Mesothelial cell of epicardium (in vitro differentiated cells): Measurements from ENCODE around the gene SPINT3. TPM values are rescaled to one million over a fixed set of nuclear protein-coding genes. Genes with fewer than 3 reads are reported as not detected.

ENCODE experiments used
- DNase-seq, 2 experiments: peaks; one replicate each; pipeline ENCODE4 v3.0.0; 2021; ENCODE audit warnings: low spot score in 2 of 2; ENCODE audit not compliant: unreplicated experiment in 2 of 2
- H3K27ac Mint-ChIP-seq: 2 replicates; pipeline ENCODE4 v1.8.0; 2021; ENCODE audit warnings: mixed read lengths
- H3K27me3 Mint-ChIP-seq: 2 replicates; pipeline ENCODE4 v1.8.0; 2021; ENCODE audit warnings: low read depth, mixed read lengths
- H3K36me3 Mint-ChIP-seq: 2 replicates; pipeline ENCODE4 v1.8.0; 2021; ENCODE audit warnings: mixed read lengths
- H3K4me1 Mint-ChIP-seq: 2 replicates; pipeline ENCODE4 v1.8.0; 2021; ENCODE audit warnings: mixed read lengths
- H3K4me3 Mint-ChIP-seq: 2 replicates; pipeline ENCODE4 v1.8.0; 2021; ENCODE audit warnings: mild to moderate bottlenecking, moderate library complexity, mixed read lengths
- H3K9me3 Mint-ChIP-seq: 2 replicates; pipeline ENCODE4 v1.8.0; 2021; ENCODE audit warnings: mixed read lengths
- total RNA-seq: library from RNA; stranded (reverse); gene quantifications from 3 replicates; pipeline ENCODE4 v1.2.1, GENCODE V29; 2021
- TF ChIP-seq, protein P1 (sequence below): fragments of 200-600 bp; sonication (generic); IDR thresholded peaks from one replicate; pipeline ENCODE4 v1.5.0; 2021; ENCODE audit warnings: antibody characterized with exemption; ENCODE audit not compliant: unreplicated experiment

Gene SPINT3
- total RNA-seq, 1 donor from 2014 or later: not detected

DNA sequence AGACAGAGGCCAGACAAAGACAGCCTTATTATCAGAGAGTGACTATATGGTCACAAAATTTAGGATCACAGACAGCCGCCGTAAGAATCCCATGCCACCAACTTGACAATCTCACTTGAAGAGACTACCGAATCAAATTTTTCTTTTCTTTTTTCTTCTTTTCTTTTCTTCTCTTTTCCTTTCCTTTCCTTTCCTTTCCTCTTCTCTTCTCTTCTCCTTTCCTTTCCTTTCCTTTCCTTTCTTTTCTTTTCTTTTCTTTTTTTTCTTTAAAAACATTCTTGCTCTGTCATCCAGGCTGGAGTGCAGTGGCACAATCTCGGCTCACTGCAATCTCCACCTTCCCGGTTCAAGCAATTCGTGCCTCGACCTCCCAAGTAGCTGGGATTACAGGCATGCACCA, 33.0 kb upstream of the SPINT3 start:
- H3K4me1 Mint-ChIP-seq: no peaks in the 10 kb centered on the region
- H3K36me3 Mint-ChIP-seq: no peaks in the 10 kb centered on the region
- DNase-seq: no peak
- TF ChIP-seq, protein P1, sequence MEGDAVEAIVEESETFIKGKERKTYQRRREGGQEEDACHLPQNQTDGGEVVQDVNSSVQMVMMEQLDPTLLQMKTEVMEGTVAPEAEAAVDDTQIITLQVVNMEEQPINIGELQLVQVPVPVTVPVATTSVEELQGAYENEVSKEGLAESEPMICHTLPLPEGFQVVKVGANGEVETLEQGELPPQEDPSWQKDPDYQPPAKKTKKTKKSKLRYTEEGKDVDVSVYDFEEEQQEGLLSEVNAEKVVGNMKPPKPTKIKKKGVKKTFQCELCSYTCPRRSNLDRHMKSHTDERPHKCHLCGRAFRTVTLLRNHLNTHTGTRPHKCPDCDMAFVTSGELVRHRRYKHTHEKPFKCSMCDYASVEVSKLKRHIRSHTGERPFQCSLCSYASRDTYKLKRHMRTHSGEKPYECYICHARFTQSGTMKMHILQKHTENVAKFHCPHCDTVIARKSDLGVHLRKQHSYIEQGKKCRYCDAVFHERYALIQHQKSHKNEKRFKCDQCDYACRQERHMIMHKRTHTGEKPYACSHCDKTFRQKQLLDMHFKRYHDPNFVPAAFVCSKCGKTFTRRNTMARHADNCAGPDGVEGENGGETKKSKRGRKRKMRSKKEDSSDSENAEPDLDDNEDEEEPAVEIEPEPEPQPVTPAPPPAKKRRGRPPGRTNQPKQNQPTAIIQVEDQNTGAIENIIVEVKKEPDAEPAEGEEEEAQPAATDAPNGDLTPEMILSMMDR: no peak
- H3K27me3 Mint-ChIP-seq: peaks cover 40% of the 10 kb centered on the region
- no peak overlapping the region for H3K4me3 Mint-ChIP-seq
- H3K9me3 Mint-ChIP-seq: no peaks in the 10 kb centered on the region
- H3K27ac Mint-ChIP-seq: no peak overlapping the region

DNA sequence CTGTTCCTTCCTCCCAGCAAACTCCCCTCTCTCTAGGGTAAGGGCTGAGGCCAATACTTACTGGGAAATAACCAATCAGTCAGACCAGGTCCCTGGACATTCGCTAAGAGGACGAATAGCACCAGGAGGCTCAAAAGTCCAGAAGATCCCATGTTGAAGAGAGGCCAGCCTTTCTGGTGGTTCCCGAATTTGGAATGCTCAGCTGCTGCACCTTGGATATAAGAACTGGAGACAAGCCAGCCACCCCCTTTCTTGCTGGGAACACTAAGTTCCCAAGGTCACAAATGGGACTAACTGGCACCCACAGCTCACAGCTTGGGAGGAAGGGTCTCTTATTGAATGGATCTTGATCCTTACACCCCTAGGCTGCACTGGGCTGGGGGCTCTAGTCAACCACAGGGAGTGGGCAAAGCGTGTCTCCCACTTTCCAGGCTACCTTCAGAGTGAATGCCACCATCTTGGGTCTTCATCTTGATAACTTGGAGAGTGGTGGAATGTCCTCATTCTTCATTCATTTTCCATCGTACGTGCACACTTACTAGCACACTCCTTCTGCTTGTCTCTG, 31.9 kb upstream of the SPINT3 start, which contains the start of gene EPPIN:
EPPIN (minus strand) TSS at position 196 of the 565 bp plus-strand sequence; CDS start at position 152, 44 bp downstream.
- Mint-ChIP-seq H3K27me3 (peaks cover 48% of the 10 kb centered on the region), H3K9me3 (no peaks in the 10 kb centered on the region), H3K4me3 (no peak within 1 kb of the TSS), H3K36me3 (no peaks in the 10 kb centered on the region), H3K4me1 (no peaks in the 10 kb centered on the region), H3K27ac (no peak within 1 kb of the TSS)
- TF ChIP-seq, protein P1: no peak
- no peak for DNase-seq

DNA sequence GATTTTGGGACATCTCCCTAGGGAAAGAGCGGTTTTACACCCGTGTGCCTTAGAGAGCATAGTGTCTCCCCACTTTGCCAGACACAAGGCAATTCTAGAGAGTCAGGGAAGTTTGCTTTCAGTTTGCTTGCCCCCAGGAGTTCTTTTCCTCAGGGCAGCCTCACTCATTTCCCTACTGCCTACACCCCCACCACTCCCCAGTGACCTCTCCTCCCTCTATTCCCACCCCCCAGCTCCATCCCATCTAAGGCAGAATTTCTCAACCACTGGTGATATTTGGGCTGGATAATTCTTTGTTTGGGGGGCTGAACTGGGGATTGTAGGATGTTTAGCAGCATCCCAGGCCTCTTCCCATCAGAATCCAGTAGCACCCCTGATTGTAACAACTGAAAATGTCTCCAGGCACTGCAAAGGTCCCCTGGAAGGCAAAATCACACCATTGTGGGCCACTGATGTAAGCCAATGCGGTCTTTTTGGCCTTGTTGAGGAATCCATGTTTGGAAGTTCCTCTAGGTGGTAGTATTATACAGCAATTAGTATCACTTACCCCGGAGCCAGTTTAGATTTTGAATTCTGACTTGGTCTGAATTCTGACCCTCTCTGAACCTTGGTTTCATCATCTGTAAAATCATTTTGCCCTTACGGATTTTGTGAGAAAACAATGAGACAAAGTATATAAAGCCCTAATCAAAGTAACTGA, 30.5 kb upstream of the SPINT3 start:
- H3K27ac Mint-ChIP-seq: no peak overlapping the region
- H3K9me3 Mint-ChIP-seq: no peaks in the 10 kb centered on the region
- TF ChIP-seq, protein P1: no peak
- peaks cover 55% of the 10 kb centered on the region for H3K27me3 Mint-ChIP-seq
- DNase-seq: no peak
- no peaks in the 10 kb centered on the region for H3K4me1 Mint-ChIP-seq
- no peaks in the 10 kb centered on the region for H3K36me3 Mint-ChIP-seq
- no peak overlapping the region for H3K4me3 Mint-ChIP-seq

DNA sequence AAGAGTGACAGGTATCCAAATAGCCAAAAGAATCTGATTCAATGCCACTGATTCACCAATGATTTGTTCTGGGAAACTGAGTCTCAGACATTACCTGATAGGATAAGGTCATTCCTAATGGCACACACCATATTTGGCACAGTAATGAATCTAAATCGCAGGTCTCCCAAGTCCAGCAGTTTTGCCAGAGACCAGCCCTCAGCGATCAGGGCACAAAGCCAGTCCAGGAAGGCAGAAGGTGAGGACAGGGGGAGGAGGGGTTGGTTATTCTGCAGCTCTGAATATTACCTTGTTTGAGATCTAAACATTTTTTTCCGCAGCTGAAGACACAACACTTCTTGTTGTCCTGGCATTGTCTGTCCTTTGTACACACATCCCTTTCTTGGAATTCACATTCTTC, 29.9 kb upstream of the SPINT3 start:
- TF ChIP-seq, protein P1: no peak
- Mint-ChIP-seq H3K4me1 (no peaks in the 10 kb centered on the region), H3K4me3 (no peak overlapping the region), H3K27ac (no peak overlapping the region), H3K36me3 (no peaks in the 10 kb centered on the region), H3K9me3 (no peaks in the 10 kb centered on the region), H3K27me3 (peaks cover 57% of the 10 kb centered on the region)
- no peak for DNase-seq

DNA sequence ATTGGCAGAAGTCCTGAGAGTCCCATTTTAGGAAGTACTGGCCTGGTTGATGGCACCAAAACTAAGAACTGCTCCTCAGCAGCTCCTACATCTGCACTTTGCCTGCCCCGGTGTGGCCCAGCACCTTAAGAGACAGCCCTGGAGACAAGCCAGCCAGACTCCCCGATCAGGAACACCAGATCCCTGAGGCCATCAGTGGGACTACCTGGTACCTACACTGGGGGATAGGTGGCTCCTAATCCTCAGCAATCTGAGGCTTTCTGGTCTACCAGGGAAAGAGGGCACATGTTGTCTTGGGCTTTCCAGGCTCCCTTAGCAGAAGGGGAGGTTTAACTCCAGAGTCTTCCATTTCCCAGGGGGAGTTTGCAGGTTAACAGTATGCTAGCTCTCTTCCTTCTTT, 24.0 kb upstream of the SPINT3 start, which contains the start of gene WFDC6:
WFDC6 (minus strand) TSS at position 101 of the 400 bp plus-strand sequence; CDS start at position 26, 75 bp downstream.
- H3K9me3 Mint-ChIP-seq: no peaks in the 10 kb centered on the region
- H3K27me3 Mint-ChIP-seq: peaks cover 57% of the 10 kb centered on the region
- H3K4me1 Mint-ChIP-seq: no peaks in the 10 kb centered on the region
- no peak within 1 kb of the TSS for H3K4me3 Mint-ChIP-seq
- no peaks in the 10 kb centered on the region for H3K36me3 Mint-ChIP-seq
- TF ChIP-seq, protein P1: no peak
- H3K27ac Mint-ChIP-seq: no peak within 1 kb of the TSS
- no peak for DNase-seq
